GM12872 (cell line): ENCODE data around the gene AGL.

ENCODE experiments used
- CTCF ChIP-seq: IDR thresholded peaks from 3 replicates; pipeline ENCODE4 v1.5.1; 2011; ENCODE audit warnings: low read depth, mild to moderate bottlenecking, low read length, moderate library complexity; ENCODE audit not compliant: insufficient read depth

AGL gene

GRCh38 chr1:99969260-99969728 is 119.1 kb downstream of the AGL start:
- no peak for TF ChIP-seq CTCF

GRCh38 chr1:99969729-99970621 is 119.8 kb downstream of the AGL start, which contains the start of gene SLC35A3:
SLC35A3 (plus strand) TSS chr1:99969996; CDS start chr1:99993555, 23,559 bp downstream.
- no peak for TF ChIP-seq CTCF

- TF ChIP-seq CTCF: no peak
Measured at GRCh38 chr1:99970713-99971255, 120.6 kb downstream of the AGL start.
